NCI-H446 treated with DMSO at 0.1 percent for 48 hours (cell line): ENCODE measurements around the gene TULP4.
A peak's percentile ranks its signal among the peaks of the same experiment; 100 is the strongest.

ENCODE experiments used
- DNase-seq: peaks from one replicate; lab custom pipeline; 2025; lab: John Stamatoyannopoulos, UW

TULP4 gene

GRCh38 chr6:158312165-158312564 is at the start of gene TULP4:
Gene TULP4 (plus strand): TSS chr6:158312465. CDS start chr6:158314017, 1,552 bp downstream.
- no peak for DNase-seq

- DNase-seq: no peak
Measured at GRCh38 chr6:158262755-158263154, 49.5 kb upstream of the TULP4 start.

GRCh38 chr6:158264180-158264579 is 48.1 kb upstream of the TULP4 start:
- DNase-seq: no peak

GRCh38 chr6:158266131-158266530 is 46.1 kb upstream of the TULP4 start:
- DNase-seq: no peak

GRCh38 chr6:158268361-158269147 is 43.7 kb upstream of the TULP4 start:
- no peak for DNase-seq

GRCh38 chr6:158269657-158270056 is 42.6 kb upstream of the TULP4 start:
- DNase-seq: no peak

- no peak for DNase-seq
Measured at GRCh38 chr6:158270389-158271127, 41.7 kb upstream of the TULP4 start.

- DNase-seq: no peak
Measured at GRCh38 chr6:158272324-158272723, 39.9 kb upstream of the TULP4 start.

GRCh38 chr6:158278004-158278403 is 34.3 kb upstream of the TULP4 start:
- DNase-seq: no peak

GRCh38 chr6:158279615-158280014 is 32.6 kb upstream of the TULP4 start:
- peak; percentile 58 for DNase-seq

GRCh38 chr6:158283304-158283980 is 28.8 kb upstream of the TULP4 start:
- DNase-seq: no peak

GRCh38 chr6:158284007-158284875 is 28.0 kb upstream of the TULP4 start:
- DNase-seq: peak; percentile 77

GRCh38 chr6:158284876-158285655 is 27.2 kb upstream of the TULP4 start:
- no peak for DNase-seq

GRCh38 chr6:158285656-158286021 is 26.6 kb upstream of the TULP4 start:
- peak; percentile 50 for DNase-seq

GRCh38 chr6:158286413-158286812 is 25.9 kb upstream of the TULP4 start:
- peak; percentile 8 for DNase-seq

- DNase-seq: no peak
Measured at GRCh38 chr6:158287047-158287446, 25.2 kb upstream of the TULP4 start.

GRCh38 chr6:158290040-158290439 is 22.2 kb upstream of the TULP4 start:
- no peak for DNase-seq

- DNase-seq: no peak
Measured at GRCh38 chr6:158290659-158291058, 21.6 kb upstream of the TULP4 start.

GRCh38 chr6:158292016-158292415 is 20.2 kb upstream of the TULP4 start:
- DNase-seq: no peak

- no peak for DNase-seq
Measured at GRCh38 chr6:158293122-158293521, 19.1 kb upstream of the TULP4 start.
